ENCODE data around the gene PPM1N.
"Not testable (repeated sequence)": the region's sequence is repeated elsewhere in the genome, so short reads cannot be mapped to it uniquely, and the experiment has no call there.

PPM1N gene

DNA sequence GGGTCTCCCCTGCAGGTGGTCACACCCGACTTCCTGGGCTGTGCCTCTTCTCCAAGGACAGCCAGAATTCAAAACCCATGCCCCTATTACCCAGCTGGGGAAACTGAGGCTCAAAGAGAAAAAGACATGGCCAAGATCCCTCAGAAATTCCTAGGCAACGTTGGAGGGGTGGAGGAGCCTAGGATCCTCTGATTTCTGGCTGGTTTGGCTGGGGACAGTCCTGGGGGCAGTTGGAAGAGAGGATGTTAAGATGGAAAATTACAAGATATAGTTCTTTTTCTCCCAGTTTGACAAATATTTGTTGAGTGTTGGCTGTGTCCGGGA is 11.4 kb downstream of the PPM1N start:
- Mint-ChIP-seq H3K36me3 (ENCODE audit: insufficient read depth) (peaks cover 17% of the 10 kb centered on the region), H3K9me3 (no peaks in the 10 kb centered on the region), H3K27me3 (no peaks in the 10 kb centered on the region), H3K4me3 (peak overlapping the region; percentile 100), H3K4me1 (peaks cover 54% of the 10 kb centered on the region), H3K27ac (ENCODE audit: low read depth) (peak overlapping the region; percentile 99)
- ATAC-seq (replicated peaks; ENCODE audit: extremely low read depth, poor library complexity, severe bottlenecking): no peak
- no peak for DNase-seq (ENCODE audit: low spot score in 2 of 2)

DNA sequence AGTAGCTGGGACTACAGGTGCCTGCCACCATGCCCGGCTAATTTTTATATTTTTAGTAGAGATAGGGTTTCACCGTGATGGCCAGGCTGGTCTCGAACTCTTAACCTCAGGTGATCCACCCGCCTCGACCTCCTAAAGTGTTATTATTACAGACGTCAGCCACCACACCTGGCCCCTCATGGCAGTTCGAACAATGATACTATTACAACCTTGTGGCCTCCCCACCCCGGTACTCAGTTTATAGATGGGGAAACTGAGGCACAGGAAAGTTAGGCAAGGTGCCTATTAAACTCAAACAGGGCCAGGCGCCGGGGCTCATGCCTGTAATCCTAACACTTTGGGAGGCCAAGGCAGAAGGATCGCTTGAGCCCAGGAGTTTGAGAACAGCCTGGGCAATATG is 12.1 kb downstream of the PPM1N start:
- peaks cover 57% of the 10 kb centered on the region for H3K4me1 Mint-ChIP-seq

DNA sequence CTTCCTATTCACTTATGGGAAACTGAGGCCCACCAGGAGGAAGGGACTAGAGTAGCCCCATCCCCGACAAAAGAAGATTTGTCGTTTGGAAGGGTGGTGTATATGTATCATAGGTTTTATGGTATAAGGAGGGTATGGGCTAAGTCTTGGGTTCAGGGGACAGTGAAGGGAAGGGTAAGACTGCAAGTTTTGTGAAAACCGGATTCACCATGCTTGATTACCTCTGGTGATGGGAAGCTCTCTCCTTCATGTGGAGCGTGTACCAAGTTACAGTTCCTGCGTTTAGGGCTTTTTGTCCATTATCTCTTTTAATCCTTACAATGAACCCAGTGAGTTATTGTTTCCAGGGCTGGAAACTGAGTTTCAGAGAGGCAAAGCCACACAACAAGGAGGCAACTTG is 12.8 kb downstream of the PPM1N start:
- peaks cover 22% of the 10 kb centered on the region for H3K36me3 Mint-ChIP-seq (ENCODE audit: insufficient read depth)
- DNase-seq (ENCODE audit: low spot score in 2 of 2) (no peak), ATAC-seq (replicated peaks; ENCODE audit: extremely low read depth, poor library complexity, severe bottlenecking) (no peak)
- peaks cover 63% of the 10 kb centered on the region for H3K4me1 Mint-ChIP-seq
- H3K4me3 Mint-ChIP-seq: peak overlapping the region; percentile 100
- H3K27ac Mint-ChIP-seq (ENCODE audit: low read depth): peak overlapping the region; percentile 38
- no peaks in the 10 kb centered on the region for H3K27me3 Mint-ChIP-seq
- no peaks in the 10 kb centered on the region for H3K9me3 Mint-ChIP-seq

More for the DNA sequence above, 12.1 kb downstream of the PPM1N start:
- not testable (repeated sequence) for H3K9me3 Mint-ChIP-seq; DNase-seq (ENCODE audit: low spot score in 2 of 2); ATAC-seq (replicated peaks; ENCODE audit: extremely low read depth, poor library complexity, severe bottlenecking); H3K27me3 Mint-ChIP-seq
- Mint-ChIP-seq H3K4me3 (peak overlapping the region; percentile 100), H3K27ac (ENCODE audit: low read depth) (peak overlapping the region; percentile 99), H3K36me3 (ENCODE audit: insufficient read depth) (peaks cover 18% of the 10 kb centered on the region)

DNA sequence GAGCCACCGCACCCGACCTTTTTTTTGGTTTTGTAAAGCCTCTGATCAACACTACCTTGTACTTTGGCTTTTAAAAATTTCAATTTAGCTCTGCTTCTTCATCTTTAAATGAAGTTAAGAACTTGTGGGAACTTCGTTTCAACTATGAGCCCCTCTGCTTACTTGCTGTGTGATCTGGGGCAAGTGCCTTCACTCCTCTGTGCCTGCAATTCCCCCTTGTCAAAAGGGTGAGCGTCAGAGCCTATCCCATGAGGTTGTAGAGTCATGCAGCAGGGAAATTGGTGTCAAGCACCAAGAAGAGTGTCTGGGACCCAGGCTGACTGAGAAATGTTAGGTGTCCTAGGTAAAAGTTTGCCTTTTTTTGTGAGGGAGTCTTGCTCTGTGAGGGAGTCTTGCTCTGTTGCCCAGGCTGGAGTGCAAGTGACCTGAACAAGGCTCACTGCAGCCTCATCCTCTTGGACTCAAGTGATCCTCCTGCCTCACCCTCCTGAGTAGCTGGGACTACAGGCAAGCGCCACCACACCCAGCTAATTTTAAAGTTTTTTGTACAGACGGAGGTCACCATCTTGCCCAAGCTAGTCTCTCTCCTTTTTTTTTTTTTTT is 14.7 kb downstream of the PPM1N start:
- H3K27me3 Mint-ChIP-seq: no peaks in the 10 kb centered on the region

DNA sequence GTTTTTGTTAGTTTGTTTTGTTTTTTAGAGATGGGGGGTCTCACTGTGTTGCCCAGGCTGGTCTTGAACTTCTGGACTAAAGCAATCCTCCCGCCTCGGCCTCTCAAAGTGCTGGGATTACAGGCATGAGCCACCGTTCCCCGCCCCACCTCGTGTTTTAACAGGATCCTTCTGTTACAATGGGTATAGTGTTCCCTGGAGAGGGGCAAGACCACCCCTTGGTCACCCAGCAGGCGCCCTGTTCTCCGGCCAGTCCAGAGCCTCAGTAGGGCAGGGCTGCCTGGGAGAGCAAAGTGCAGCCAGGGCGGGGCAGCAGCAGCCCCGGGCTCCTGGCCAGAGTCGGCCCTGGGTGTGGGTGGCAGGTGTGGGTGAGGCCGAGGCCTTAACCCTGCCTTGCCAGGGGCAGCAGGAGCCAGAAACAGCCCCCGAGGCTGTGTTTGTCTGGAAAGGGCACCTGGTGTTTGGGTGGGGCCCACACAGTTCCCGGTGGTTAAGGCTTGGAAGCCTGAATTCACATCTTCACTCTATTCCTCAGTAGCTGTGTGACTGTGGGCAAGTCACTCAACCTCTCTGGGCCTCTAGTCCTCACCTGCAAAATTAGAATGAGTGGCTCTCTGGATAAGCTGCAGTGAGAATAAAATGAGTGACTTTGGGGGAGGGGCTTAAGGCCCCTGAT is 16.3 kb downstream of the PPM1N start:
- H3K4me3 Mint-ChIP-seq: peak overlapping the region; percentile 65
- no peaks in the 10 kb centered on the region for H3K27me3 Mint-ChIP-seq
- H3K36me3 Mint-ChIP-seq (ENCODE audit: insufficient read depth): peaks cover 38% of the 10 kb centered on the region
- DNase-seq (ENCODE audit: low spot score in 2 of 2) (no peak), ATAC-seq (replicated peaks; ENCODE audit: extremely low read depth, poor library complexity, severe bottlenecking) (no peak)
- peaks cover 67% of the 10 kb centered on the region for H3K4me1 Mint-ChIP-seq
- no peaks in the 10 kb centered on the region for H3K9me3 Mint-ChIP-seq
- peak overlapping the region; percentile 93 for H3K27ac Mint-ChIP-seq (ENCODE audit: low read depth)

More for the DNA sequence above, 14.7 kb downstream of the PPM1N start:
- Mint-ChIP-seq H3K36me3 (ENCODE audit: insufficient read depth) (peaks cover 27% of the 10 kb centered on the region), H3K4me1 (peaks cover 76% of the 10 kb centered on the region), H3K9me3 (no peaks in the 10 kb centered on the region), H3K27ac (ENCODE audit: low read depth) (peak overlapping the region; percentile 93), H3K4me3 (peak overlapping the region; percentile 23)
- DNase-seq (ENCODE audit: low spot score in 2 of 2) (no peak), ATAC-seq (replicated peaks; ENCODE audit: extremely low read depth, poor library complexity, severe bottlenecking) (no peak)

DNA sequence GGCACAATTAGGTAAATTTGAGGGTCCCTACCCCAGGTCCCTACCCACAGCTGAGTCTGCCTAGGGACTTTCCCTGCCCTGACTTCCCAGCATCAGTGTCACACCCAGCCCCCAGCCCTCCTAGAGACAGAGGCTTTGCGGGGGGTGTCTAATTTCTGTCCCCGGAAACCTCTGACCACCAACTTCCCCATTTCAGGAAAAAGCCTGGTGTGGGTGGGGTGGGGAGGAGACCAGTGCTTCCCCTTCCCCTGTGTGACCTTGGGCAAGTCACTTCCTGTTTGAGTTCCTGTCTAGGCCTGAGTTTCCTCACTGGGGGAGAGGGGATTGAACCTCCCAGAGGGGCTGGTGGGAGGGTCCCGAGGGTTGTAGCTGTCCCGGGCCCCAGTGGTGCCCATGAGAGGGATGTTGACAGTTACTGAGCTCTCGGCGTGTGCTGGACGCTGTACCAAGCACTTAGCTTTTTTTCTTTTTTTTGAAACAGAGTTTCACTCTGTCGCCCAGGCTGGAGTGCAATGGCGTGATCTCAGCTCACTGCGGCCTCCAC is 16.9 kb downstream of the PPM1N start:
- Mint-ChIP-seq H3K36me3 (ENCODE audit: insufficient read depth) (peaks cover 42% of the 10 kb centered on the region), H3K4me3 (peak overlapping the region; percentile 50), H3K27me3 (no peaks in the 10 kb centered on the region), H3K27ac (ENCODE audit: low read depth) (peak overlapping the region; percentile 93), H3K4me1 (peaks cover 61% of the 10 kb centered on the region), H3K9me3 (no peaks in the 10 kb centered on the region)
- DNase-seq (ENCODE audit: low spot score in 2 of 2): no peak
- ATAC-seq (replicated peaks; ENCODE audit: extremely low read depth, poor library complexity, severe bottlenecking): peak; percentile 45

DNA sequence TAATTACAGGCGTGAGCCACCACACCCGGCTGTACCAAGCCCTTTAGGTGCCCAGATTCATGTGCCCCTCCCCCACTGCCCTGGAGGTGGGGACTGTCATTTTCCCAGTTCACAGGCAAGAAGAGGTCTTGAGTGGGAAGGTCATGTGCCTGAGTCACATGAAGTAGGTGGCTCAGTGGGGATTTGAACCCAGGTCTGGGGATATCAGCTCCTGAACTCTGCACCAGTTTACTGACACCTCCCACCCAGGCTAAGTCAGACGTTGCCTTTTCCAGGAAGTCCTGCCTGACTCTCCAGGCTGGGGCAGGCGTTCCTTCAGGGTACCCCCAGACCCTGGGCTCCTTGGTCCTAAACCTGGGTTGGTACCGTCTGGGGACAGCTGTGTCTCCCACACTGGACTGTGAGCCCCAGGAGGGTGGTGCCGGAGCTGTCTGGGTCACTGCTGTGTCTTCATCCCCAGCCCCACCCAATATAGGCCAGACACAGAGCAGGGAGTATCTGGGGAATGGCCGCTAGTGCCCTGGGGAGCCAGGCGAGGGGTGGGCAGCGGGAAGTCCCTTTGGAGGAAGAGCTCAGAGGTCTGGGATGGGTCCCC is 17.7 kb downstream of the PPM1N start:
- Mint-ChIP-seq H3K4me3 (peak overlapping the region; percentile 50), H3K9me3 (no peaks in the 10 kb centered on the region), H3K27ac (ENCODE audit: low read depth) (peak overlapping the region; percentile 93), H3K4me1 (peaks cover 53% of the 10 kb centered on the region), H3K27me3 (no peaks in the 10 kb centered on the region), H3K36me3 (ENCODE audit: insufficient read depth) (peaks cover 47% of the 10 kb centered on the region)
- no peak for ATAC-seq (replicated peaks; ENCODE audit: extremely low read depth, poor library complexity, severe bottlenecking)
- no peak for DNase-seq (ENCODE audit: low spot score in 2 of 2)

DNA sequence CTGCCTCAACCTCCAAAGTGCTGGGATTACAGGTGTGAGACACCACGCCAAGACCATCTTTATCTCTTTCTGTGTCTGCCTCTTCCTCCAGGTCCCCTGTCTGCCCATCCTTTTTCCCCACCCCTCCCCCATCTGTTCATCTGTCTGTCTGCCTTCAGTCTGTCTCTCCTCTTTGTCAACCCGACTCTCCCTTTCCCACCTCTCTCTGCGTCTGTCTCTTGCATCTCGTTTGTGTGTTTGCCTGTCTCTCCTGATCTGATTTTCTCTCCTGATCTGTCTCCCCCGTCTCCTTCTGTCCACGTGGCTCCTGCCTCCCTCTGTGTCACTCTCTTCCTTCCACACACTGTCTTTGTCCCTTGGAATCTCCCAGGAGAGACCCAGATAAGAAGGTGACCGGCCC is 19.0 kb downstream of the PPM1N start:
- peak overlapping the region; percentile 2 for H3K27ac Mint-ChIP-seq (ENCODE audit: low read depth)
- H3K9me3 Mint-ChIP-seq: no peaks in the 10 kb centered on the region
- H3K27me3 Mint-ChIP-seq: no peaks in the 10 kb centered on the region
- peaks cover 44% of the 10 kb centered on the region for H3K4me1 Mint-ChIP-seq
- DNase-seq (ENCODE audit: low spot score in 2 of 2): no peak
- no peak overlapping the region for H3K4me3 Mint-ChIP-seq
- no peak for ATAC-seq (replicated peaks; ENCODE audit: extremely low read depth, poor library complexity, severe bottlenecking)
- peaks cover 49% of the 10 kb centered on the region for H3K36me3 Mint-ChIP-seq (ENCODE audit: insufficient read depth)

DNA sequence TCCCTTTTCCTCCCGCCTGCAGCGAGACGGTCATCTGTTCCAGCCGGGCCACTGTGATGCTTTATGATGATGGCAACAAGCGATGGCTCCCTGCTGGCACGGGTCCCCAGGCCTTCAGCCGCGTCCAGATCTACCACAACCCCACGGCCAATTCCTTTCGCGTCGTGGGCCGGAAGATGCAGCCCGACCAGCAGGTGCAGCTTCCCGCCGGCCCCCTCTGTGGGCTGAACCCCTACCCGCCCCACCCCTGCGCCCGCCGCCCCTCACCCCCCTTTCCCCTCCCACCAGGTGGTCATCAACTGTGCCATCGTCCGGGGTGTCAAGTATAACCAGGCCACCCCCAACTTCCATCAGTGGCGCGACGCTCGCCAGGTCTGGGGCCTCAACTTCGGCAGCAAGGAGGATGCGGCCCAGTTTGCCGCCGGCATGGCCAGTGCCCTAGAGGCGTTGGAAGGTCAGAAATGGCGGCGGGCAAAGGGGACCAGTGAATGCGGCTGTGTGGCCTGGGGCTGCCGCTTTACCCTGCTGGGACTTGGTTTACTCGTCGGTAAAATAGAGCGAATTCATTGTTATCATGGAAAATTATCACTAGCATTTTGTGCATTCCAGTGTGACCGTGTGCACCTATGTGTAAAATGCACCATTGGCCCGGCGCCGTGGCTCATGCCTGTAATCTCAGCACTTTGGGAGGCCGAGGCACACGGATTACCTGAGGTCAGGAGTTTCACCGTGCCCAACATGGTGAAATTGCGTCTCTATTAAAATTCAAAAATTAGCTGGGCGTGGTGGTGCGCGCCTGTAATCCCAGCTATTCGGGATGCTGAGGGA is 19.6 kb downstream of the PPM1N start:
- H3K36me3 Mint-ChIP-seq (ENCODE audit: insufficient read depth): peaks cover 49% of the 10 kb centered on the region
- no peak for ATAC-seq (replicated peaks; ENCODE audit: extremely low read depth, poor library complexity, severe bottlenecking)
- peaks cover 41% of the 10 kb centered on the region for H3K4me1 Mint-ChIP-seq
- H3K9me3 Mint-ChIP-seq: no peaks in the 10 kb centered on the region
- peak overlapping the region; percentile 2 for H3K27ac Mint-ChIP-seq (ENCODE audit: low read depth)
- no peak overlapping the region for H3K4me3 Mint-ChIP-seq
- DNase-seq (ENCODE audit: low spot score in 2 of 2): no peak
- no peaks in the 10 kb centered on the region for H3K27me3 Mint-ChIP-seq

DNA sequence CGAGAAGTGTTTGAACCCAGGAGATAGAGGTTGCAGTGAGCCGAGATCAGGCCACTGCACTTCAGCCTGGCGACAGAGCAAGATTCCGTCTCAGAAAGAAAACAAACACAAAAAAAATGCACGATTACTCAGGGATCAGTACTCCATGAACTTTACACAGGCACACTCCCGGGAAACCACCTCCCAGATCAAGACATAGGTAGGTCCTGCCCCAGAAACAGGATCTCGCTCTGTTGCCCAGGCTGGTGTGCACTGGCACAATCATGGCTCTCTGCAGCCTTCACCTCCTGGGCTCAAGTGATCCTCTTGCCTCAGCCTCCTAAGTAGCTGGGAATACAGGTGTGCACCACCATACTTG is 20.2 kb downstream of the PPM1N start:
- DNase-seq (ENCODE audit: low spot score in 2 of 2) (no peak), ATAC-seq (replicated peaks; ENCODE audit: extremely low read depth, poor library complexity, severe bottlenecking) (no peak)
- Mint-ChIP-seq H3K4me1 (peaks cover 37% of the 10 kb centered on the region), H3K9me3 (no peaks in the 10 kb centered on the region), H3K27ac (ENCODE audit: low read depth) (peak overlapping the region; percentile 2), H3K4me3 (no peak overlapping the region), H3K27me3 (no peaks in the 10 kb centered on the region), H3K36me3 (ENCODE audit: insufficient read depth) (peaks cover 50% of the 10 kb centered on the region)

DNA sequence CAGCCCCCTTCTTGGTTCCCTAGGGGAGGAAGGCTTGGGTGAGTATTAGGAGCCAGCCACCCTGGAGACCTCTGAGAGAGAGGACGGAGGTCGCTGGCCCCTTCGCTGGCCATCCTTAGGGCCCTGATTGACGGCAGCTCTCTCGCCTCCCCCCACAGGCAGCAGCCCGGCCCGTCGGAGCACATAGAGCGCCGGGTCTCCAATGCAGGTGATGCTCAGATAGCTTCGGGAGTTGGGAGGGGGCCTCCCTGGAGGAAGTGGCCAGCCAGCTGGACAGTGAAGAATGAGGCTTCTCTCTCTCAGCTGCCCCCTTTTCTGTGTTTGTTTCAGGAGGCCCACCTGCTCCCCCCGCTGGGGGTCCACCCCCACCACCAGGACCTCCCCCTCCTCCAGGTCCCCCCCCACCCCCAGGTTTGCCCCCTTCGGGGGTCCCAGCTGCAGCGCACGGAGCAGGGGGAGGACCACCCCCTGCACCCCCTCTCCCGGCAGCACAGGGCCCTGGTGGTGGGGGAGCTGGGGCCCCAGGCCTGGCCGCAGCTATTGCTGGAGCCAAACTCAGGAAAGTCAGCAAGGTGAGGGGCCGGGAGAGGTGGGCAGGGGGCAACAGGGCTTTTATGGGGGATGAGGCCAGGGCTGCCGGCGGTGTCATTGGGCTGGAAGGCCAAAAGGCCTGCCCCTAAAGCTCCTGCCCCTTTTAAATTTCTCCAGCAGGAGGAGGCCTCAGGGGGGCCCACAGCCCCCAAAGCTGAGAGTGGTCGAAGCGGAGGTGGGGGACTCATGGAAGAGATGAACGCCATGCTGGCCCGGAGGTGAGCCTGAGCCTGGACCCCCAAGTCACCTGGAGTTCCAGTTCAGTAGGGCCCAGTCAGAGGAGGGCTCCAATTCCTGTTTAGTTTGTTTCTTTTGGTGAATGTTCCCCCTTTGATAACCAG is 24.0 kb downstream of the PPM1N start:
- H3K27me3 Mint-ChIP-seq: no peaks in the 10 kb centered on the region
- no peaks in the 10 kb centered on the region for H3K9me3 Mint-ChIP-seq
- no peak for DNase-seq (ENCODE audit: low spot score in 2 of 2)
- H3K4me3 Mint-ChIP-seq: no peak overlapping the region
- no peak overlapping the region for H3K27ac Mint-ChIP-seq (ENCODE audit: low read depth)
- peaks cover 10% of the 10 kb centered on the region for H3K4me1 Mint-ChIP-seq
- ATAC-seq (replicated peaks; ENCODE audit: extremely low read depth, poor library complexity, severe bottlenecking): no peak
- peaks cover 63% of the 10 kb centered on the region for H3K36me3 Mint-ChIP-seq (ENCODE audit: insufficient read depth)
